GM19043 (cell line): Measurements from ENCODE around the gene BRCA2.

ENCODE experiments used
- ATAC-seq: cut with Tn5 transposase; IDR thresholded peaks from one replicate; pipeline ENCODE4 v1.9.1; 2021; ENCODE audit warnings: low read depth; ENCODE audit not compliant: unreplicated experiment

The BRCA2 gene

DNA sequence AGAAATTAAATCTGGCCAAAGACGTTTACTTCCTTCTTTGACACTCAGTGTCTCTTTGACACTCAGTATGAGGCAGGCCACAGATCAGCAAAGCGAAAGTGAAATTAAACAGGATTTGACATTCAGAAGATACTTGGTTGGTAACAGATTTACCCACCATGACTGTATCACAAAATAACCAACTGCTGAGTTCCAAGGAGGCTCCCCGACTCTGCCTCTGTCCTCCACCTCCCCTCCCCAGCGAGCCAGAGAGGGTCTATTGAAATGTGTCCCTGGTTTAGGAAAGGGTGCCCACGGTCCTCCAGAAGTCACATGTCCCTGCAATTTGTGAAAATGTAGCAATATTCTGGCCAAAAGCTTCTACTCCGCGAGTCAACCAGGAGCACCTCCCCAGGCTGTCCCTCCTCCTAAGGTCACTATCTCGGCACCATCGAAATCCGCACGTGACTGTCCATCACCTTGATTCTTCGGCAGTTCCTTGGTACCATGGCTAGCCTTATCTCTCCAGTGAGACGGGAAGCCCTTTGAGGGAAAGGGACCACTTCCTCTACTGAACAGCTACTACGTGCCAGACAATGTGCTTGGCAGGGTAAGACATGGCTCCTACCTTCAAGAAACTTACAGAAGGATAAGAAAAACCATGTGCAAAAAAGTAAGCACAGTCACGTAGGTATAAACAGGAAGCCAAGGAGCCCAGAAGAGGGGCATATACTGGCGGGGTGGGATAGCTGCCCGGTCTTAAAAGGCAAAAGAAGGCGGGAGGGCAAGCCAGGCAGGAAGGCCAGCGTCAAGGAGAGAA, 111.1 kb downstream of the BRCA2 start:
- ATAC-seq = peak; percentile 33

DNA sequence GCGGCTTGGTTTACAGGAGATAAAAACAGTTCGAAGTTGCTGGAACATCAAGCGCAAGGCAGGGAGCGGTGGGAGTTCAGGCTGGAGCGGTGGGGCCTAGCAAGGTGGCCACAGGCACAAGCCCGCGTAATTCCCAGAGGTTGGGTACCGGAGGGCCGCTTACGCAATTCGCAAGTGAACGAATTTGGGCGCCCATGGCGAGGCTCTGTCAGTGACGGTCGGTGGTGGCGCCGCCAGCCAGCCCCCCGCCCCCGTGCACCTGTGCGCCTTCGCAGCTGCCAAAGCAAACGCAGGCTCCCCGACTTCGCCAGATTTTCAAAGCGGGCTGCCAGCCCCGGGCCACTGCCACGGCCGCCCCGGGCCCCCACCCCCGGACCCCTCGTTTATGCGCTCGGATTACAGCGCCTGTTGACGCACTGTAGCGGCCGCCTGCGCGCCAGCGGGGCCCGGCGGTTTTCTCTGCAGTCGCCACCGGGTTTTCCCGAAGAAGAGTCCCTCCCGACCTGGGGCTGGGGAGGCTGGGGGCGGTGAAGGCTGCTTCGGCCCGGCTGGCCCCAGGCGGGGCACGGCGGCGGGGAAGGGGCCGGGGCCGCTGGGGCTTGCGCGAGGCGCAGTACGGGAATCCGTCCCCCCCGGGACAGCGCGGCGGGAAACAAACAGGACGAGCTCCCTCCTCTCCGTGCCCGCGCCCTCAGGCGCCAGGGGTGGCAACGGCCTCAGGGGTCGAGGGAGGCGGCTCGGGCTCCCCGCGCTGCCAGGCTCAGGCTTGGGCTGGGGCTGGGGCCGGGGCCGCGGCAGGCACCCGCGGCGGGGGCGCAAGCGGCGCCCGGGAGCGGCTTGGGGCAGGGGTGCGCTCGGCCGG, 111.9 kb downstream of the BRCA2 start:
- ATAC-seq = peak; percentile 1

DNA sequence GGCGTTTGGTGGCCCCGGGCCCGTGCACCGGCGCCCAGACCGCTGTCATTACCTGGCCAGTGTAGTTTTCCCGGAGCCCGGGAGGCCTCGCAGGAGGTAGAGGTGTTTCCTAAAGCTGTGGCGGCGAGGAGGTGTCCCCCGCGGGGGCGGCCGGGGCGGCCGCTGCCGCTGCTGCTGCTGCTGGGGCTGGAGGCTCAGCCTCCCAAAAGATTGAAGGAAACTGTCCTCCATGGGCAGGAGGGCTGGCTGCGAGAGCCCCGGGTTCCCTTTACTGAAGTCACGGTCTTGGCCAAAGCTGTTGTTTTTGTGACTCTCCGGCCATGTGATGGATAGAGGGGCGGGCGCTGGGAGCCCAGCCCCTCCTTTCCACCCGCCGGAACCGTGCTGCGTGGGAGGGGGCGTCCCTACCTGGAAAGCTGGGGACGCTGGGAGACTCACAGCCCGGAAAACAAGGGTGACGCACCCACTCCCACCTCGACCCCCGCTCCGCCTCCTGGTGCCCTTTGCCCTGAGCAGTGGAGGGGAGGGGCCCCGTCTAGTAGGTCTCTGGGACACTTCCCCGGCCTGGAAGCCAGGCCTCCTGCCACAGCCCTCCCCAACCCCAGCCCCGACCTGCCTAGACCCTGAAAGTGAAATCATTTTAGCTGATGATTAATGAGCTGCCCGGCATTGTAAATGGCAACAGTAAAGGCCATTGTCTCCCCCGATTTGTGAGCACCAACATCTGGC, 112.7 kb downstream of the BRCA2 start, which contains the start of gene N4BP2L1:
Gene N4BP2L1, minus strand, starts transcription at position 279 of the 729 bp plus-strand sequence. Its CDS starts 48 bp downstream, at position 231.
- peak; percentile 64 for ATAC-seq

DNA sequence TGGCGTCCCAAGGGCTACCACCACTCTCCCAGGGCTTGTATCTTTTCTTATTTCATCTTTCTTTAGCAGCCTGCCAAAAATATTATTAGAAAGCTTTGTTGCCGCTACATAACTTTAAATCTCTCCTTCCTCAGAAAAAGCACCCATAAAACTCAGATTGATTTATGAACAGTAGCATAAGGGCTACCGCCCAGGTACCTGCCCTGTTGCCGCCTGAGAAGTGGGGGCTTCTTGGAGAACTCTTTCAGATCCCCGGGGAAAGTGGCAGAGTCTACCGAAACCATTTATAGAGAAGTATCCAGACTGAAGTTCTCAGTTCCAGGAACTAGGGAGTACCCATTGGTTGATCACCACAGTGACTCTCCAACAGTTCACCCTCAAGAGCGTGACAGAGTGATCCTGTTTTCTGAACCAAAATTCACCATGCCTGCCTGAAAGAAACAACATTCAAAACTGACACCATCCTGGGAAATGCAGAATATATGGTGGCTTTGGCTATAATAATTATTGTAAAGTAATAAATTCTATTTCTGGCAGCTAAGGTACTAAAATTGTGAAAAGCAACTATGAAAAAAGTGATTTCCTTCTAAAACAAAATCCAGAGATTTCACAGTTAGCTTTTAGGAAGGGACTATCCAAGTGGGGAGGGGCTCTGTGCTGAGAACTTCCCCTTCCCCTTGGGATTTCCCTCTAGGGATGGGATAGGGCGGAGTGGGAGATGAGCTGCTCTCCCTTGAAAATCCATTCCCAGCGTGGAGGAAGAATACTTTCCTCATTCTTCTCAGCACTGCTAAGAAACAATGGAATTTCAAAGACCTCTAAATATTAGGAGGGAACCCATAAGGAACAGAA, 113.5 kb downstream of the BRCA2 start:
- ATAC-seq = no peak

DNA sequence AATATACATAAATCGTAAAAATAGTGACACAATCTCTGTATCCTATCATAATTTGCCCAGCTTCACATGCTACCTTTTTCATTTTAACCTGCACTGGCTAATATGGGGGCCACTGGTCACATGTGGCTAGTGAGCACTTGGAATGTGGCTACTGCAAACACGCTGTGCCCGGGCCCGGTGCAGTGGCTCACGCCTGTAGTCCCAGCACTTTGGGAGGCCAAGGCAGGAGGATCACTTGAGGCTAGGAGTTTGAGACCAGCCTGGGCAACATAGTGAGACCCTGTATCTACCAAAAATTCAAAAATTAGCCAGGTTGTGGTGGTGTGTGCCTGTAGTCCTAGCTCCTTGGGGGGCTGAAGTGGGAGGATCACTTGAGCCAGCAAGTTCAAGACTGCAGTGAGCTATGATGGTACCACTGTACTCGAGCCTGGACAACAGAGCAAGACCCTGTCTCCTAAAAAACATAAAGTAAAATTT, 114.2 kb downstream of the BRCA2 start:
- no peak for ATAC-seq

DNA sequence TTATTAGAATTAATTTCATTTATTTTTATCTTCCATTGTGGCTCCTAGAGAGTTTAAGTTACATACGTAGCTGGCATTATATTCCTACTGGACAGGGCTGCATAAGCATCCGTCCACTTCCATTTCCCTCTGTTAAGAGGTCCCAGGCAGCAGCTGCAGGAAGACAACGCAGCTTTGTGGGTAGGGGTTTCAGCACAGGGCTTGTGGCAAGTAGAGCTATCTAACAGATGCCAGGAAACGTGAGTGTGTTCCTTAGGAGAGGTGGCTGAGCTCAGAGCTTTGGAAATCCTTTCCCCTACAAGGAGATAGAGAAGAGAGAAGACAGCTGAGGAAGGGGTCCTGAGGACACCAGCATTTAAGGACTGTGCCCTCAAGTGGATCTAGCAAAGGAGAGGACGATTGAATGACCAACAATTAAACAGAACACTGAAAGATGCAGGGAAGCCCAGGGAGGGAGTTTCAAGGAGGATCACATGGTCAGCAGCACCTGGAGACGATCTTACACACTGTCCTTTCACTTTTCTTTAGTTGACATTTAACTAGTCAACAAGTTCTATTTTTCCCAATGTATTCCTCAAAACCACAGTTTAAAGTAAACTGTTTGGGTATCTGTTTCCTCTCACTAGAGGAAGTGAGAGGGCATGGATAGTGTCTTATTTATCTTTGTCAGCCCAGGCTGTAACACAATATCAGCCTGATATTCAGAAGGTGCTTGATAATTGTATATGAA, 114.9 kb downstream of the BRCA2 start:
- ATAC-seq = no peak

DNA sequence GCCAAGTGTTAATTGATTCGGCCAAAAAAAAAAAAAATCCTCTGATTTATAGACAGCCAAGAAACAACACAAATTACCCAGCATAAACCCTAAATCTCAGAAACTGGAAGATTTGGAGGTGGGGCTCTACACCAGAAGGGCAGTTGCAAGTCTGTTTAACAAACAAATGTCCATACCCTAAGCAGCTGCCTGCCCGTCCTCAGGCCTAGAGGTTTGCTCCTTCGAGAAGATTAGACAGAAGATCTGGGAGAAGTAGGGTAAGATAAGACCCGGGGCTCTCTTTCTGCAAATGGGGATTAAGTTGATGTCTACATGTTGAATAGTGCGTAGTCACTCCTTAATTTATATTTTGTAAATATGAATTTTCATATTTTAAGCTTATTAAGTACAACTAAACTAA, 116.1 kb downstream of the BRCA2 start:
- ATAC-seq = no peak

DNA sequence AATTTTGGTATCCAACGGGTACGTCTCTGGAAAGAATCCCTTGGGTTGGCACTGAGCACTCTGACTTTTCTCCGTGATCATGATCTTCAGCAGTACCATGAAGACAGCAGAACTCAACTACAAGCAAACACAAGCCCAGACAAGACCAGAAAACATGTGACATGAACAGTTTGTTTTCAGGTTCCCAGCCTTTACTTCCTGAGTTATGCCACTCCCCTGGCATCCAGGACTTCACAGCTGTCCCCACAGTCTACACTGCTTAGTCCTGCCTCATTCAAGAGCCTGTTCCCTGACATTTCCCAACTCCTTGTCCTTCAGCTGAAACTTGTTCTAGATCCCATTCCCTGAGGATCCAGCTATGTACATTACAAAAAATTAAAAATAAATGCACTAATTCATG, 117.5 kb downstream of the BRCA2 start:
- no peak for ATAC-seq

DNA sequence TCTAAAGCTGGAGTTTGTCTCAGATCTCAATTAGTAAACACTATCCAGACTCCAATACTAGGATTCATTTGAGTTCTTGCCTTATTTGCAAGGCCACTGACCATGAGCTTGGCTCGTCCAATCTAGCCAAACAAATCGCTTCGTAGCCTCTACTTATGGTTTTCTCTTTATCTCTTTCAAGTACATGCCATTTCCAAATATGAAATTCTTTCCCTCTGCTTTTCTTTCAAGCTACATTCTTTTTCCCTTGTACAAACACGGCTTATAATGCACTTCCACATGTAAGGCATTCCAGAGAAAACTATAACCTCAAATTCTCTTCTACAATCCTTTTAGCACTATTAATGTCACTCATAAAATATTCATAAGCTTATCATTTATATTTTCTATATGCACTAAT, 123.6 kb downstream of the BRCA2 start:
- ATAC-seq = no peak

DNA sequence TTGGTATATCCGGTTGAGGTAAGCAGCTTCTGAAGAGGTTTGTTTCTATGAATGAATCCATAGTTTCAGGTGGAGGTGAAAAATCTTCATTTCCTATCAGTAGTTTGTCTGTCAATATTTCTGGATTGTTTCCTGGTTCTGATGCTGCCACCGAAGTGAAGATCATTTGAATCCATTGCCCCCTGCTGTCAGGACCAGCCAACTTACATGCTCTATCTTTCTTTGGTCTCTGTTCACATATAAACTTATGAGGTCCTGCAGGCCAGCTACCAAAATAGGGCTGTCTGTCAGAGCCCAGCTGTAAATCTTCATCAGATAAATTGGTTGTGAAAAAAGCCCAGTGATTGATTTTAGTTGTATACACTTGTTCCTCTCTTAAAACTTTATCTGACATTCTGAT, 127.8 kb downstream of the BRCA2 start:
- ATAC-seq = peak; percentile 66

DNA sequence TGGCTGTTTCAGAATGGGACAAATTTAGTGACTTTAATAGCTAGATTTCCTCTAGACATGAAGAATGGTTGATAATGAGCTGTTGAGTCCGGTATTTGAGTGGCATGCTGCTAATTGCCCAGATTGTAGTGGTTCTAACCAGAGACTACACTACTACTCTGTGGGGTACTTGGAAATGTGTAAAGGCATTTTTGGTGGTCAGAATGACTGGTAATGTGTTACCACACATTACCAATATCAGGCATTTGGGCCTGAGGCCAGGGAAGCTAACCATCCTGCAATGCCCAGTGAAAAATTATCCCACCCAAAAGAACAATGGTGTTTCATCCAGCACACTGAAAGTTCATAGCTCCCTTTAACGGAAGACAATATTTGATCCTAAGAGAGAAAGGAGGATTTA, 130.2 kb downstream of the BRCA2 start:
- ATAC-seq = no peak

DNA sequence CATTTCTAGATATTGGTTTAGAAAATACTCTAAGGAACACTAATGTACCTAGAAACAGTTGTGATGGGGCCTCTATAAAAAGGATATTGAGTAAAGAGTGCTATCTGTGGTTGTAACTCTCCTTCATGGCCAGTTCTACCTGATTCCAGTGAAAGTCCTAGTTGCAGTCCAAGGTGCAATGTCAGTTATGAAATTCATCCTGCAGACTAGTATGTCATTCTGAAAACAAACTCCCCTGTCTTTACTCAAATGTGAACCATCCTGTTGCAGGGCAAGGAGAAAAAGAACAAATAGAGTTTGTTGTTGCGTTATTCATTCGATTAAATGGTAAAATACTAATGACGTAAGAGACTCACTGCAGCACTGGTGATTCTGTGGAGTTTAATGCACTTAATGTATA, 130.9 kb downstream of the BRCA2 start:
- ATAC-seq = no peak

DNA sequence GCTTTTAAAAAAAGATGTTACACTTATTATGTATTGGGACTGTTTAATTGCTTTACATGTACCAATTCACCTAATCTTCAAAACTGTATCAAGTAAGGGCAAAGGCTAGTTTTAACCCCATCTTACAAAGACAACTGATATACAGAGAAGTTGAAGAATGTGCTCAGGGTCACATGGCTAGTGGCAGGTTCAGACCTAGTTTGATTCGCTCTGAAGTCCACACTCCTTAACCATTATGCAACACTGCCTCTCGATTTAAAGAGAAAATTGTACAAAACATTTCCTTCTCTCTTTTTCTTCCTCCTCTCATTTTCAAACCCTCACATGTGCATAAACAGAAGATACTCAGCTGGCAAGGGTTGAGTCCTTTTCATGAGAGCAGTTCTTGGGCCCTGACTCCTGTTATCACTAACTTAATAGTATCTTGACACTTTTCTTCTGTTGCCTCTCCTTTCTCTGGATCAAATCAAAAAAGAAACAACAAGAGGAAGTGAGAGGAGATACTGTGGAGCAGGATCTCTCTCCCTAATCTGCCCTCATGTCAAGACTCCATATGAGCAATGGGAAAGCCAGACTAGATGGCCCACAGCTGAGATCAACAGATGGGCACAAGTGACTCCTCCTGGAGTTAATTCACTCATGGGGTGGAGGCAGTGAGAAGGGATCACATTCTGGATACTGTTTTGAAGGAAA, 131.6 kb downstream of the BRCA2 start:
- no peak for ATAC-seq

DNA sequence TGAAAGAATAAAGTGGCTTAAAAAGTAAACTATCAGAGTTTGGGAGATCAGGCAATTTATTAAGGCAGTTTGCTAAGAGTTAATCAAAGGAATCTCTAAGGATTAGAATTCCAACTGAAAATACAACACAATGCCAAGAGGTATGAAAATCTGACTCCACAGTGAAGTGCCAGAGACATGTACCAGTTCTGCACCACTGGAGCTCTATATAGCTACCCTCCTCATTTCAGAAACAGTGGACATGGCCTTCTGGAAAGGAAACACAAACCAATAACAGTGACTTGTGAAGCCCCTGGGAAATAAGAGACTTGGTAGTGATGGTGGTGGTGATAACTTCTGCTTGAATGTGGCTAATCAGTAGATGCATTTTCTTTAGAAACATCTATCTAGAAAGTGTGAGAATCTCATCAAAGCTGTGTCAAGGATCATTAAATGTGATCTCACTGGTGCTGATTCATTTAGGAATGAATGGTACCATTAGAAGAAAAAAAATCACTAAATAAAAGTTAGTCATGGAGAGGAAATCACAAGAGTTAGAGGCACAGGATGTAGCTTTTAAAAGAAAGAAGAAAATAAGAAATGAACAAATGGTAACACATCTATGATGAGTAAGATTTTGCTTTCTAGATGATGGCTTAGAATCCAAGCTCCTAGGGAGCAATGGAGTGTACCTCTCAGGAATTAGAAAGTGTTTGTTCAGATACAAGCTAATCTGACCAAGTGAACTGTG, 132.8 kb downstream of the BRCA2 start:
- no peak for ATAC-seq

DNA sequence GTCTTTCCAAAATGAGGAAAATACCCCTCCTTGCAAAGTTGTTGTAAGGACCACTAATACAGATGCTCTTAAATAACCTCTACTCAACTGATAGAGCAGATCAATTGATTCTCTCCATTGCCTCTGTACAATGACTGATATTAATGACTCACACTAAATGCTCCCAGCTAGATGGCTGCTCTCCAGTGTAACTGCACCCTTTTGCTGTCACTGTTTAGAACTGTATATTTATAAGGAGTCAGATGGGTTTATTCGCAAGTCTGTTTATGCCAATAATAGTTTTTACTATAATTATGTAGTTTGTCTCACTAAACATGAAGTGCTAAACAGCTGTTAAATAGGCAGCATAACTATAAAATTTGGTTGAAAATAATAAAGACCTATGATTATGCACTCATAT, 133.7 kb downstream of the BRCA2 start:
- no peak for ATAC-seq
